GM03348 (cell line): ENCODE measurements around the gene NFILZ.

ENCODE experiments used
- DNase-seq: peaks from one replicate; pipeline ENCODE4 v3.0.0; 2012; ENCODE audit warnings: low spot score

NFILZ gene

GRCh38 chr19:8641908-8642547 lies 11.6 kb downstream of the NFILZ start:
- peak; percentile 78 for DNase-seq

GRCh38 chr19:8642561-8642960 lies 12.1 kb downstream of the NFILZ start:
- no peak for DNase-seq

DNA sequence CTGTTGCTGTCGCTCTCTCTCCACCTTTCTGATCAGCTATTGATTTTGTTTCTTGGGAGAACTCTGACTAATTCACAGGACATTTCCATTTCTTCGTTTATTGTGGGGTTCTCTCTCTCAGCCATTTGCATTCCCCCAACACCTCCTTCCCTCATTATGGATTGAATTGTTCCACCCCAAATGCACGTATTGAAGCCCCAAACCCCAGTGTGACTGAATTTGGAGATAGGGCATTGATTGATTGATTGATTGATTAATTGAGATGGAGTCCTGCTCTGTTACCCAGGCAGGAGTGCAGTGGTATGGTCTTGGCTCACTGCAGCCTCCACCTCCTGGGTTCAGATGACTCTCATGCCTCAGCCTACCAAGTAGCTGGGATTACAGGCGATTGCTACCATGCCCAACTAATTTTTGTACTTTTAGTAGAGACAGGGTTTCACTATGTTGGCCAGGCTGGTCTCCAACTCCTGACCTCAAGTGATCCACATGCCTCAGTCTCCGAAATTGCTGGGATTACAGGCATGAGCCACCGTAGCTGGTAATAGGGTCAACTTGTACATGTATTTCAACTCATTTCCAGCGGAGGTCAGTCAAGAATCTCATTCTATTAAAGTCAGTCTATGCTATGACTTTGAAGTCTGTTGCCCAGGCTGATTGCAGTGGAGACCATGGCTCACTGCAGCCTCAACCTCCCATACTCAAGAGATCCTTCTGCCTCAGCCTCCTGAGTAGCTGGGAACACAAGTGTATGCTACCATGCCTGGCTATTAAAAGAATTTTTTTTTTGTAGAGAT lies 13.6 kb downstream of the NFILZ start:
- DNase-seq, result no peak

DNA sequence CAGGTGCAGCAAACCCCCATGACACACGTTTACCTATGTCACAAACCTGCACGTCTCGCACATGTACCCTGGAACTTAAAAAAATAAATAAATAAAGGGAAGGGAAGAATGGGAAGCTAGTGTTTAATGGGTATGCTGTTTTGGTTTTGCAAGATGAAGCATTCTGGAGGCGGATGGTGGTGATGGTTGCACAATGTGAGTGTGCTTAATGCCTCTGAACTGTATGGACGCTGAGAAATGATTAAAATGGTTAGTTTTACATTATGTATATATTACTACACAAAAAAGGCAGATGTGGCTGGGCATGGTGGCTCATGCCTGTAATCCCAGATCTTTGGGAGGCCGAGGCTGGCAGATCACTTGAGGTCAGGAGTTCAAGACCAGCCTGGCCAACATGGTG lies 17.8 kb downstream of the NFILZ start:
- no peak for DNase-seq

- peak; percentile 89 for DNase-seq
Measured at GRCh38 chr19:8654591-8655339, 24.3 kb downstream of the NFILZ start.

GRCh38 chr19:8655340-8655709 lies 24.9 kb downstream of the NFILZ start:
- no peak for DNase-seq

DNA sequence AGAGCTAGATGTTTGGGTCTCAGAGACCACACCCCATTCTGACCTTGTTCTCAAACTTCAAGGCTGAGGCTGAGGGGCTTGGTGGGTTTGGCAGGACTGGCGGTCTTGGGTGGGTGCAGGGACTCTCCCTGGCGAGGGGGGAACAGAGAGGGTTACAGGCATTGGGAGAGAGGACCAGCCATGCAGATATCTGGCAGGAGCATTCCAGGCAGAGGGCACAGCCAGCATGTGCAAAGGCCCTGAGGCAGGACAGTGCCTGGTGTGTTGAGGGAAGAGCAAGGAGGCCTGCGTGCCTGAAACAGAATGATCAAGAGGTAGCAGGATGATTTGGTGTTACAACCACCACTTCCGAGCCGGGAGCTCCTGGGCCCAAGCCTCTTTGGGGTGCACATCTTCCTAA lies 27.4 kb downstream of the NFILZ start:
- no peak for DNase-seq

DNA sequence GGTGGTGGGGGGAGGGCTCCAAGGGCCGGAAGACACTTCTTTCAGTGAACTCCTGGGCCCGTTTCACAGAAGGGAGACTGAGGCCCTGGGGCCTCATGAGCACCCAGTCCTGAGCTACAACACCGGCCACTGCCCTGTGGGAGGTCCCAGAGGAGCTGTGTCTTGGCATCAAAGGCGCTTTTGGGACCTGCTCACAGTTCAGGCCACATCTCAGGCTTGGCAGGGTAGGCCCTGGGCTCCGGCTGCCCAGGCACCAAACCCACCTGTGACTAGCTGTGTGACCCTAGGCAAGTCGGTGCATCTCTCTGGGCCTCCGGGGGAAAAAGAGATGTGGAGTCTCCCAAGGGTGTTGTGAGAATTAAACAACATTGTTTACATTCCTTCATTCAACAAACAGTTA lies 29.5 kb downstream of the NFILZ start:
- no peak for DNase-seq

DNA sequence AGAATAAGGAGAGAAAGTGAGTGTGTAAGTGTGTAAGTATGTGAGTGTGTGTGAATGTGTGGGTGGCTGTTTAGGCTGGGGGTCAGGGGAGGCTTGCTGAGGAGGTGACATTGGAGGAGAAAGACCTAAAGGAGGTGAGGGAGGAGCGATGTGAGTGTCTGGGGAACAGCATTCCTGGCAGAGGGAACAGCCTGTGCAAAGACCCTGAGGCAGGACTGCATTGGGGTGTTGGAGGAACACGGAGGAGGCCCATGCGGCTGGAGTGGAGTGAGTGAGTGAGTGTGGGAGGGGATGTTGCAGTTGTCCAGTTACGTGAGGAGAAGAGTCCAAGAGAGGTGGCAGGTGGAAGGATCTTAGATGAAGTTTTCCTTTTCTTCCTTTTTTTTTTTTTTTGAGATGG lies 31.8 kb downstream of the NFILZ start:
- DNase-seq, result no peak

DNA sequence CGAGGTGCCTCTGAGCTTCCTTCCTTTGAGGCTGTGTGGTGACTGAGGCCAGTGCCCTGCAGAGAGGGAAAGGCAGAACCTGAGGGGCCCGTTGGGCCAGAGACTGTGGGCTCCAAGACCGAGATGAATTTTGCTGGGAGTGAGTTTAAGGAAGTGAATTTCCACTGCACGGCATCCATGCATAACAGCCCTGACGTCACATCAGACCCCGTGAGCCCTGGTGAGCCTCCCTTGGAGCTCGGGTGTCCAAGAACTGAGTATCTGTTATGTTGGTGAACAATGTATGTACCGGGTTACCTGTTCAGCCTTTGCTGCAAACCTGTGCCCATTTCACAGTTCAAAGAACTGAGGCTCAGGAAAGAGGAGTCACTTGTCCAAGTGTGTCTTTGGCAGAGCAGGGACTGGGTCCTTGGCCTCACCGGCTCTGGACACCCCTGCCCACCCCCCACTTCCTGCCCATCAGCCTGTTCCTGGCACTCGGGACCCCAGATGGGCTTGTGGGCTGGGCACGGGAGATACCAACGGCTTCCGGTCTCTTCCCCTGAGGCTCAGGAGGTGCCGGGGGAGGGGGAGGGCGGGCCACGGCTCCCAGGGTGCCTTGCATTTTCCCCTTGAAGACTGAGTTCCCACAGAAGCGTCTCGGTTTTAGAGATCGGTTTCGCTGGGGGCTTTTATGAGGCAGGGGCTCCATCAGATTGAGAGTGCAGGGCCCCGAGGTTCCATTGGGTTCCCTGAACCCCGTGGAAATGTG lies 33.7 kb downstream of the NFILZ start:
- DNase-seq, result no peak

DNA sequence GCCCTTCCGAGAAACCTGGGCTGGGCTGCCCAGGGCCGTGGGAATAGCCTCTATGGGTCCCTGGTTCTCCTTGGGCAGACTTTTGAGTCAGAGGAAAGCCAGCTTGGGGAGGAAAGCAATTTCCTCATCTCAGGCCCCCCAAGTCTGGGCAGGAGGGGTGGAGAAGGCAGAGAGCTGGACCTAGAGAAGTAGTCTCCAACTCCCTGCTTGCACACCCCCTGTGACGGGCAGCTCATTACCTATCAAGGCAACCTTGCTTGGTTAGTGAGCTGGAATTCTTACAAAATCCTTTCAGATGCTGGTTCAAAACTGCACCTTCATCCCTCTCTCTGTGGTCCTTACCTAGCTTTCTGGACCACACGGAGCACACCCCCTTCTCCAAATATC lies 34.2 kb downstream of the NFILZ start:
- DNase-seq, result no peak

GRCh38 chr19:8665468-8666213 lies 35.2 kb downstream of the NFILZ start:
- DNase-seq, result no peak

DNA sequence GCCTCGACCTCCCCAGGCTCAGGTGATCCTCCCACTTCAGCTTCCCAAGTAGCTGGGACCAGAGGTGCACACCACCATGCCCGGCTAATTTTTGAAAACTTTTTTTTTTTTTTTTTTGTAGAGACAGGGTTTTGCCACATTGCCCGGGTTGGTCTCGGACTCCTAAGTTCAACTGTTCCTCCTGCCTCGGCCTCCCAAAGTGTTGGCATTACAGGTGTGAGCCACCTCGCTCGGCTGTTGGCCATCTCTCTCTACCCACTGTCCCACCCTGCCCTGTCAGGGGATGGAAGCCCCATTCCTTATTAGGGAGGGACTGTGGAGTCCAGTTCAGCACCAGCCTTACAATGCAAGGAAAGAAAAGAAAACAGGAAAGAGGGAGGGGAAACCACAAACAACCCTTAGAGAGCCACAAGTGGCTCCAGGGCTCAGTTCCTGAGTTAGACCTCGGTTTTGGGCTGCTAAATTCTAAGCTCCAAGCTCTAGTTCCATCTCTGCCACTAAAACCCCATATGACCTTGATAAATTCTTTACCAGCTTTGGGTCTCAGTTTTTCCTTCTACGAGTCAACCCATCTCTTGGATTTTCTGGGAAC lies 36.5 kb downstream of the NFILZ start:
- no peak for DNase-seq

DNA sequence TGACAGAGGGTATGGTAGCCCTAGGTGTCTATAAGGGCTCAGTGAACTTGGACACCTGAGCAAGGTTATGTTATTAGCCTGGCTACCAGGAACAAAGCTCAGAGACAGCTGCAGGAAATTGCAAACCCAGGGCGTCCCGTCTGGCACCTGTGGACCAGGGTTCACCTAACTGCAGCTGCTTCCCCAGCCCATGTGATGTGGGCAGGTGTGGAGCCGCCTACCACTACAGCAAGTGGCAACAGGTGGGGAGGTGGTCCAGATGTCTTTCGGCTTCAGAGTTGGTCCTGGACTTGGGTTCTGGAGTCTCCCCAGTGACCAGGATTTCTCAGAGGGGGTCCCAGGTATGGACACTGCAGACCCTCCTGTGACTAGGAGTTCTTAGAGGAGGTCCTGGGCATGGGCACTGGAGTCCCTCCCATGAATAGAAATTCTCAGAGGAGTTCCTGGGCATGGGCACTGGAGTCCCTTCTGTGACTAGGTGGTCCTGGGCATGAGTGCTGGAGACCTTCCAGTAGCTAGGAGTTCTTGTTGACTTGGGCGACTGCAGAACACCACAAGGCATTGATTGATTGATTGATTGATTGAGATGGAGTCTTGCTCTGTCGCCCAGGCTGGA lies 43.0 kb downstream of the NFILZ start:
- no peak for DNase-seq

DNA sequence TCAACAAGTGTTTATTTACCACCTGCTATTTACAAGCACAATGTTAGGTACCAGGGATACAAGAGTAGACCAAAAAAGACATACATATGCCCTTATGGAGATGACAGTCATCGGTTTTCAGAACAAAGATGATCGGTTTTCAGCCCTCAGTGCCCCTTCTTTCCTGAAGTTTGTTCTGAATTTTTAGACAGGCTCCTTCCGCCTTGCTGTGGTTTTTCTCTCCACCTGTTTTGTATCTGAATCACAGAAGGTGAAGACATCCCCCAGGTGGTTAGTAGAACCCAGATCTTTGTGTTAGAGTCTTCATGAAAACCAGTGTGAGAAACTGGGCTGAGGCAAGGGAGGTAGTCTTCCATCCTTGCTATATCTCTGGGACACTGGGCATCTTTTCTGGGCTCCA lies 44.6 kb downstream of the NFILZ start:
- DNase-seq, result no peak

DNA sequence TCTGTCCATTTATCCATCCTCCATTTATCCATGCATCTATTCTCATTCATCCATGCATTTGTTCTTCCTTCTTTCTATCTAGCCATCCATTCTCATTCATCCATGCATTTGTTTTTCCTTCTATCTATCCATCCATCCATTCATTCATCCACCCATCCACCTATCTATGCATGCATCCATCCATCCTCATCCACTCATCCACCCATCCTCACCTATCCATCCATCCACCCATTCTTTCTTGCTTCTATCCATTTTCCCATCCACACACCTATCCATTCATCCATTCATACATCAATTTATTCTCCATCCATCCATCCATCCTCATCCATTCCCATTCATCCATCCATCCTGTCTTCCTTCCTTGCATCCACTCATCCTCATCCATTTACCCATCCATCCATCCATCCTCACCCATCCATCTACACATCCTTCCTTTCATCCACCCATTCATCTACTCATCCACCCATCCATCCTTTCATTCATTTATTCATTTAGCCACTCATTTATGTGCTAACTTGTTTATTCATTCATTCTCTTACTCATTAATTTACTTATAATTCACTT lies 47.9 kb downstream of the NFILZ start:
- no peak for DNase-seq
